SU-DHL-6 (cell line): ENCODE measurements around the gene PTH1R.

ENCODE experiments used
- CTCF ChIP-seq: fragments of 200-600 bp; sonication (generic); IDR thresholded peaks from one replicate; pipeline ENCODE4 v1.5.1; 2017; ENCODE audit warnings: antibody characterized with exemption, mild to moderate bottlenecking, low read length, moderate library complexity; ENCODE audit not compliant: insufficient read depth, poor library complexity, severe bottlenecking
- EZH2phosphoT487 ChIP-seq: fragments of 200-600 bp; sonication (generic), shearing (Covaris generic); conservative IDR thresholded peaks from 2 replicates; pipeline ENCODE4 v1.6.1; 2018; ENCODE audit warnings: mild to moderate bottlenecking, antibody characterized with exemption, low read length, moderate library complexity, mixed read lengths

- TF ChIP-seq CTCF (no peak), EZH2phosphoT487 (no peak)
These were observed 15.7 kb downstream of the PTH1R start for GRCh38 chr3:46893146-46893748.
